Measurements from ENCODE around the gene PPP1R3G.

PPP1R3G gene

GRCh38 chr6:5121956-5122355 lies 36.8 kb downstream of the PPP1R3G start:
- DNase-seq, result no peak

DNA sequence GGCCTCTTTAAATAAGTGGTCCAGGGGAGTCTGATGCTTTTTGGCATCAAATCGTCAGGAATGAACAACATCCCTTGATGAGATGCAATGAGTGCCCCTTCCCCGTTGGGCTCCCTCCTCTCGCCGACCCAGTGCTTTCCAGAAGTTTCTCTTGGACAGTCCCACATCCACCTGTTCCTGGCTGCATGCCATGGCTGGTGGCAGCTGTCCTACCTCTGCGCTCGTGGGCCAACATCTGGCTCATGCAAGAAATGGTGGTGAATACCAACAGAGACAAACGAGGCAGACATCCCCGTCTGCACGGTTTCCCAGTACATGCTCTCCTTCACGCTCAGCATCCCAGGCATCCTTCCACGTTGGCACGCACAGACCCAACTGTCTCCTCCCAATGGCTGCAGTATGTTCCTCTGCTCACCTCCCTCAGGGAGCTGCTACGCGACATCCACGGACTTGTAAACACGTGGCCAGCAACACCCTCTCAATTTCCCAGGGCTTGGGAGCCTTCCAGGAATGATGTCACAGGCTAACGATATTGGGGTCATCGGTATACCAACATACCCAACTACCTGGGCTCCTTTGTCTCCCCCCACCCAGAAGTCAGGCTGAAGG lies 37.5 kb downstream of the PPP1R3G start:
- no peak for DNase-seq

DNA sequence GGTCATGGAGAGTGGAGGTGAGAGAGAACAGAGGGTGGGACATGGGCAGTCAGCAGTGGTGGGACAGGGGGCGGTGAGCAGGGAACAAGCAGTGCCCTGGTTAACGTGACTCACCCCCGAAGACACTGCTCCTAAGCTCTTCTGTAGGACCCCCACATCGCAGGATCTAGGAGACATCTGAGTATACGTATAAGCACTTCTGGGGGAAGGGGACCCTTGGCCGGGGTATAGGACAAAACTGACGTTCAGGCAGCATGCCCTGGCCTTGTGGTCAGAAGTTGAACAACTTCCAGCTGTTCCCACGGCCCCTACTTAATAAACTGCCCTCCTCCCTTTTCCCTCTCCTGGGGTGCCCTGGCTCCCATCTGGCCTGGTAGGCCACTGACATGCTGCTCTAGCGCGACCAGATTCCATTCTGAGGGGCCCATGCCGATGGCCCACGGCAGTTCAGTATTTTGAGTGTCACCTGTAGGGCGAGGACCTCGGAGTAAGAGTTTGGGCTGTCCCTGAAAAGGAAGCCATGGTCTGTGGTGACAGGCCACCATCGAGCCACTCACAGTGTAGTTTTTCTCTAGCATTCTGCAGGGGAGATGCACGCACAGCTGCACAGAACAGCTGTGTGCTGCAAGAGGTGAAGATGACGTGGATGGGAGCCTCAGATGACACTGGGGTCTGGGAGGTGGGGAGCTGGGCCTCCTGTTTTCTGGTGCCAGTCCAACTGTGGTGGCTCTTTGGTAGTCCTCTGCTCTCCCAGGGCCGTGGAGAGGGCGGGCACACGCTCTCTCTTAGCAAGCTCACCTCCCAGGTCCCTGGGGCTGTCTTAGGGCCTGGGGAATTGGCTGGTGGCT lies 38.4 kb downstream of the PPP1R3G start:
- no peak for DNase-seq

DNA sequence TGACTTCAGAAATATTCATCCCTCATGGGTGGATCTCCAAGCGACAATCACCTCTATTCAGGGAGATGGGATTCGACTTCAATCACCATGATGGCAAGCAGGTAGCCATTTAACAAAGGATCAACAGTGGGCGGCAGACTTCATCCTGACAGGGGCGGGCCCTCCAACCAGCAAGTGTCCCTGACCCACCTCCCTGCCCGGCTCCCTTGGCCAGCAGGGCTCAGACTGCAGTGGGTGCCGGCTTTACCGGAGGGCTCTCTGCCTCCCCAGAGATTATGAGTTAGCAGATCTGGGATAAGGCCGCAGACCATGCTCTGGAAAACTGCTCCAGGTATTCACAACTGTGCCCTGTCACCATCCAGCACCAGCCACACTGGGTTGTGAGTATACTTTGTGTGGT lies 39.4 kb downstream of the PPP1R3G start:
- DNase-seq, result no peak

- DNase-seq, result no peak
Observed at GRCh38 chr6:5125152-5126006, 40.2 kb downstream of the PPP1R3G start.

DNA sequence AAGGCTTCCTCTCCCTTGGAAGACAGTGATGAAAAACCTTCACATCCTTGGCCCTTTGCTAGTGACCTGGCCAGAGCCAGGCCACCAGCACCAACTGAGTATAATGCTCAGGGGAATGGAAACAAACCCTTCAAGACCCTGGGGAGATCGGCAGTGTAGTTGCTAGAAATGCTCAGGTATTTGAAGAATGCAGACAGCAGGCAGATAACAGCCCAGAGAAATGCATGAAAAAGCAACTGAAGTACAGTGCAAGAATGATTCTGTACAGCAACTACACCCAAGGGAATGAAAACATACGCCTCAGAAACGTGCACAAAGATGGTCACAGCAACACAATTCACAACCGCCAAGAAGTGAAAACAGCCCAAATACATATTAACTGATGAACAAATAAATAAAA lies 41.1 kb downstream of the PPP1R3G start:
- DNase-seq, result no peak

- DNase-seq, result no peak
Observed at GRCh38 chr6:5127106-5127687, 42.1 kb downstream of the PPP1R3G start.

DNA sequence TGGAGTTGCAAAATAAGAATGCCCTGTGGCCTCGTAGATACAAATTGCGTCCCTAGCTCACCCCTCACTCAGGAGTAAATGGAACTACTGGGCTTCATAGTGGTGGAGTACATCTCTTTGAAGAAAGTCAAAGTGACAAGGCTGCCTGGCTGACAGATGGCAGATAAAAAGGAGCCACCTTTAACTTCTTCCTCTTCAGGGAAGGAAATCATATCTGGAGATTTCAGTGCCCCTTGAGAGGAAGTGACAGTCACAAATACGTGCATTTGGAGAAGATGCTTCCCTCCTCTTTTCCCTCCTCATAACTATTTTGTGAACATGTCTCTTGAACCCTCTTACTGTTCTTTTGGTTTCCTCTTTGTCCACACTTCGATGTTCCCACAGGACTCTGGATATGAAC lies 43.2 kb downstream of the PPP1R3G start:
- DNase-seq, result no peak

DNA sequence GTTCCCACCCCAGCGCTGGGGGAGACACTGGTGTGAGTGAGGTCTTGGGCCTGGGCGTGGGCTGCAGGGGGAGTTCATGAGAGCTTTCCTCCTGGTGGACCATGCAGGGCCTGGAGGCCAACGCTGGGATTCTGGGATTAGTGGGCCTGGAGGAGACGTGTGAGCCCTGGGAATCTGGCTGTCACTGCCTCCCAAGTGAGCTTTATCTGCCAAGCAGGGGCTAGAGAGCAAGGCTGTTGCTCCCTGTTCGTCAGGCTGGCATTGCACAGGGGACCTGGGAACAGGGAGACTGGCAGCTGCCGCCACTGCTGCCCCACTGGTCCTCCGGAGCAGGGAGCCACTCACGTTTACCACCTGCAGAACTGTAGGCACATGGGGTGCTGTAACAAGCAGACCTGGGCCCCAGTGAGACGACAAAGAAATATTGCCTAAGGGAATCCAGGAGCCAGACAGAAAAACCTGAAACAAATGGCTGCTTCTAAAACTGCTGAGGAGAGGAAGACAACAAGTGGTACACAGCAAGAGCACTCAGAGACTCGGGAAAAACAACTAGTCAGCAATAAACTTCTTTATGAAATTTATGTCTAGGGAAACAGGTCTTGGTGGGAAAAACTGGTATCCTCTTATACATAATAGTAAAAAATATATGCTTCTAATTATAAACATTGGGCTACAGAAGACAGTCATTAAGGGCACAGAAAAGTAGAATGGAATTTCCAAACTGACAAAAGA lies 45.2 kb downstream of the PPP1R3G start:
- no peak for DNase-seq

DNA sequence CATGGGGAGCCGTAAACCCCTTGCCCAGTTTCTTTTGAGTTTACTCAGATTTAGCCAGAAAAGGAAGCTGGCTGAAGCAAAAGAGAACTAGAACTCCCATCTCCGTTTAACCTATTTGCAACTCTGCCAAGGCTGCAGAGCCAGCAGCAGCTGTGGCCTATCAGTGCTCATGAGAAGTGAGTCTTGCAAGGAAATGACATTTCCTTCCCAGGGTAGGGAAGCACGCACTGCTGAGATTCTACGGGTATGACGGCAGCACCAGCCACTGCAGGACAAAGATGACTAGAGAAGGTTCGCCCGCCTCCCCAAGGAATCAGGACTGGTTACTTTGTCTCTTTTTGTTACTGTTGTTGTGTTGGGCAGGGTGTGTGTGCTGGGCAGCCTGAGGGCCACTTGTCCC lies 47.6 kb downstream of the PPP1R3G start:
- DNase-seq, result no peak

DNA sequence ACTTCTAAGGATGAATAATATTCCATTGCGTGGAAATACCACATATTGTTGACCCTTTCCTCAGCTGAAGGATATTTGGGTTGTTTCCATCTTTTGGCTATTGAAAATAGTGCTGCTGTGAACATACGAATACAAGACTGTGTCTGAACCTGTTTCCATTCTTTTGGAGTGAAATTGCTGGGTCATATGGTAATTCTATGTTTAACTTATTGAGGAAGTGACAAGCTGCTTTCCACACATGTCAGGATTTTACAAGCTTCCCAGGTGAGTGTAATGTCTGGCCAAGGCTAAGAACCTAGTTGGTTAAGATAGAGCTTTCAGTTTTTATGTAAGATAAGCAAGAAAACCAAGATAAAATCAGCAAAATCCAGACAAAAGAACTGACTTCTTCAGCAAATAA lies 48.8 kb downstream of the PPP1R3G start:
- DNase-seq, result no peak

DNA sequence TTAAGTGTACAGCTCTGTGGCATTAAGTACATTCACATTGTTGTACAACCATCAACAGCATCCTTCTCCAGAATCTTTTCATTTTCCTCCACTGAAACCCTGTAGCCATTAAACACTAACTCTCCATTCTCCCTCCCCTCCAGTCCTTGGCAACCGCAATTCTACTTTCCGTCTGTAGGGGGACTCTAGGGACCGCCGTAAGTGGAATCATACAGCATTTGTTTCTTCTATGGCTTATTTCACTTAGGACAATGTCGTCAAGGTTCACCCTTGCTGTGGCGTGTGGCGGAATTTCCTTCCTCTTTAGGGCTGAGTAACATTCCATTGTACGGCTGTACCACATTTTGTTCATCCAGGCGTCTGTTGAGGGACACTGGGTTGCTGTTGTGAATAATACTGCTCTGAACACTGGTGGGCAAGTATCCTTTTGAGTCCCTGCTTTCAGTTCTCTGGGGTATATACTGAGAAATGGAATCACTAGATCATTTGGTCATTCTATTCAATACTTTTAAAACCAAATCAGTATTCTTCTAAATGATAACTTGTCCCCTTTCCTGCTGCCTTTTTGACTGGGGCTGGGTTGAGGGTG lies 50.7 kb downstream of the PPP1R3G start:
- DNase-seq, result no peak

GRCh38 chr6:5136851-5137250 lies 51.7 kb downstream of the PPP1R3G start:
- no peak for DNase-seq
